Measurements from ENCODE around the gene PTPRM. TPM values are rescaled to one million over a fixed set of nuclear protein-coding genes. Genes with fewer than 3 reads are reported as not detected.

Gene PTPRM
- total RNA-seq, 1 experiment from 2014 or later: 42.3 TPM

GRCh38 chr18:7982216-7982615 lies 415.1 kb downstream of the PTPRM start:
- intact Hi-C loops (cut with micrococcal nuclease; ENCODE audit: unreplicated experiment): no loop called here
- Mint-ChIP-seq H3K4me1 (ENCODE audit: low read depth, unreplicated experiment) (no peaks in the 10 kb centered on the region), H3K9me3 (ENCODE audit: low read depth, unreplicated experiment) (no peaks in the 10 kb centered on the region), H3K36me3 (ENCODE audit: insufficient read depth, unreplicated experiment) (no peaks in the 10 kb centered on the region), H3K4me3 (ENCODE audit: low read depth, unreplicated experiment) (no peak overlapping the region), H3K27me3 (ENCODE audit: unreplicated experiment) (no peaks in the 10 kb centered on the region), H3K27ac (ENCODE audit: unreplicated experiment) (no peak overlapping the region)
- no peak for DNase-seq
- TF ChIP-seq CTCF (IDR thresholded peaks at IDR 0.05; ENCODE audit: unreplicated experiment): no peak
- no TSS peak for BruUV-seq (replicated peaks)
- CTCF ChIA-PET: no interaction called here

GRCh38 chr18:7987284-7987976 lies 420.3 kb downstream of the PTPRM start:
- no peak for DNase-seq
- no peak overlapping the region for H3K27ac Mint-ChIP-seq (ENCODE audit: unreplicated experiment)

GRCh38 chr18:7990670-7991069 lies 423.6 kb downstream of the PTPRM start:
- Mint-ChIP-seq H3K4me1 (ENCODE audit: low read depth, unreplicated experiment) (no peaks in the 10 kb centered on the region), H3K9me3 (ENCODE audit: low read depth, unreplicated experiment) (peaks cover 2% of the 10 kb centered on the region), H3K36me3 (ENCODE audit: insufficient read depth, unreplicated experiment) (no peaks in the 10 kb centered on the region), H3K4me3 (ENCODE audit: low read depth, unreplicated experiment) (no peak overlapping the region), H3K27ac (ENCODE audit: unreplicated experiment) (no peak overlapping the region), H3K27me3 (ENCODE audit: unreplicated experiment) (no peaks in the 10 kb centered on the region)
- intact Hi-C loops (cut with micrococcal nuclease; ENCODE audit: unreplicated experiment): no loop called here
- CTCF ChIA-PET: no interaction called here
- no peak for TF ChIP-seq CTCF (IDR thresholded peaks at IDR 0.05; ENCODE audit: unreplicated experiment)
- BruUV-seq (replicated peaks): no TSS peak
- DNase-seq: no peak

More at GRCh38 chr18:7987284-7987976, 420.3 kb downstream of the PTPRM start:
- peaks cover 2% of the 10 kb centered on the region for H3K9me3 Mint-ChIP-seq (ENCODE audit: low read depth, unreplicated experiment)
- TF ChIP-seq CTCF (IDR thresholded peaks at IDR 0.05; ENCODE audit: unreplicated experiment): no peak
- no TSS peak for BruUV-seq (replicated peaks)
- no peaks in the 10 kb centered on the region for H3K4me1 Mint-ChIP-seq (ENCODE audit: low read depth, unreplicated experiment)
- no peak overlapping the region for H3K4me3 Mint-ChIP-seq (ENCODE audit: low read depth, unreplicated experiment)
- H3K27me3 Mint-ChIP-seq (ENCODE audit: unreplicated experiment): no peaks in the 10 kb centered on the region
- CTCF ChIA-PET: no interaction called here
- no peaks in the 10 kb centered on the region for H3K36me3 Mint-ChIP-seq (ENCODE audit: insufficient read depth, unreplicated experiment)
- intact Hi-C loops (cut with micrococcal nuclease; ENCODE audit: unreplicated experiment): no loop called here

- BruUV-seq (replicated peaks): no TSS peak
- intact Hi-C loops (cut with micrococcal nuclease; ENCODE audit: unreplicated experiment): no loop called here
- DNase-seq: no peak
- Mint-ChIP-seq H3K9me3 (ENCODE audit: low read depth, unreplicated experiment) (no peaks in the 10 kb centered on the region), H3K27ac (ENCODE audit: unreplicated experiment) (no peak overlapping the region), H3K4me3 (ENCODE audit: low read depth, unreplicated experiment) (no peak overlapping the region), H3K4me1 (ENCODE audit: low read depth, unreplicated experiment) (no peaks in the 10 kb centered on the region), H3K27me3 (ENCODE audit: unreplicated experiment) (no peaks in the 10 kb centered on the region), H3K36me3 (ENCODE audit: insufficient read depth, unreplicated experiment) (no peaks in the 10 kb centered on the region)
- no peak for TF ChIP-seq CTCF (IDR thresholded peaks at IDR 0.05; ENCODE audit: unreplicated experiment)
- CTCF ChIA-PET: interaction anchor here (0.7 kb wide), 1 partner anchor 48 kb away, joined by 3 read pairs; no protein-coding TSS in a partner anchor
Observed at GRCh38 chr18:8001711-8002301, 434.7 kb downstream of the PTPRM start.

Data from Calu3 (cell line).